ENCODE data around the gene PEX5L.

PEX5L gene

DNA sequence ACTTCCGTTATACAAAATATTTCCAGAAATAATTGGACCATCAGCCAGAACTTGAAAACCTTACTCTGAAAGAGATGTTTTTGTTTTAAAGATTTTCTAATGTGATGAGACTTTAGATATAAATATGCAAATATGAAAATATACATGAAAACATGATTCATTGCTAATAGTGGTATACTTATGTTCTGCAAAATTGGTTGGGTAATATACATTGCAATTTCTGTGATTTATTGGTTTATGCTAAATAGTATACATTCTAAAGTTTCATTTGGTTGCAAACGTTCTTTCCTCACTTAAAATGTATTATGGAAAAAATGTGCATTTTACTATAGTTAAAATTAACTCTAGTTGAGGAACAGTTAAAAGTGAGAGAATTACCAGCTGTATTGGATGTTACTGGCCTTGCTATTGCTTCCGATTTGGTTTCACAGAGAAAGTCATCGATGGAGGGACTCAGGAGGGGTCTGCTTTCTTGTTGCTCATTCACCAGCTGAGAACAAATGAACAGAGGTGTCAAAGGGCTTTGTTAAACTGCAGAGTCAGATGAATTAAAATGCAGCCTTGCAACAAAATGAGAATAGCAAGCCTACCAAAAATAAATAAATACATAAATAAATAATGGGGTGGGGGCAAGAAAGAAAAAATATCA, 149.3 kb downstream of the PEX5L start:
- DNase-seq: no peak

DNA sequence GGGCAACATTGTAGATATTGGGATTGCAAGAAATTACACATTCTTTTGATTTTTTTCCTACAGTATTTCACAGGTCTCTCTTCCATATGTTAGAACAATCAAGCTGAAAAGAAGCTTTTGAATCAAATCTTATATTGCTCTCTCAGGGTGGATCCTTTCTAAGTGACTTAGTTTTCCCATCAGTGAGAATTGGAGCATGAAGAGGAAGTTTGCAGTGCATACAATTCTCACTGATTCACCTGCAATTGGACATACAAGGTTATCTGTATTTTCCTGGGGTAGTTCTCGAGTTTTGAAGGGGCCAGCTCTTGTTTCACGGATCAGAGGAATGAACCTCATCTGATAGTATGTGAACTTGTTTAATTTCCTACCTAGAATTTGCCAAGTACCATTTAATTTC, 150.8 kb downstream of the PEX5L start:
- no peak for DNase-seq

DNA sequence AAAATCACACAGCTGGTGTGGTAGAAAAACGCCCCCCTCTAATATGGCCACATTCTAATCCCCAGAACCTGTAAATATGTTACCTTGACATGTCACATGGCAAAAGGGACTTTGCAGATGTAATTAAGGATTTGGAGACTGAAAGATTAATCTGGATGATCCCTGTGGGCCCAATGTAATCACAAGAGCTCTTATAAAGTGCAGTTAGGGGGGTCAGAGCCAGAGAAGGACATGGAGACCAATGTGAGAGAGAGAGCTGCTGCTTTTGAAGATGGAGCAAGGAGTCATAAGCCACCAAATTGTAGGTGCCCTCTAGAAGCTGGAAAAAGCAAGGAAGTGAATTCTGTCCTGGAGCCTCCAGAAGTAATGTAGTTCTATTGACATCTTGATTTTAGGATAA, 152.6 kb downstream of the PEX5L start:
- DNase-seq: no peak

DNA sequence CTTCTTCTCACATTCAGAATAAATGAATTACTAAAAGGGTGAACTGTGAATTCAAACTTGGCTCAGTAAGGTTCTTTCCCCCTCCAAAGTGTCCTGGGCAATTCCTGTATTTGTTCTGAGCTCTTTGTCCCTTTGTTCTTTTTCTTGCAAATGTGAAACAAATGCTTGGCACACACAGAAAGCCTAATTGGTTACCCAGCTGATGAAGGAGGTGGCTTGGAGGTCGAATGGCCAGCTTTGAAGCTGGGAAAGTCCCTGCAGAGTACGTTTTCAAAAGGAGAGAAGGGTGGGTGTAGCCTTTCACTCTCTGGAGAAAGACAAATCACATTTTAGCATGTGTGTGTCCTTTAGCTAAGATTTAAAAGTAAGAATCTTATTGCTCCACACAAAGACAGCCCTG, 154.4 kb downstream of the PEX5L start:
- no peak for DNase-seq

DNA sequence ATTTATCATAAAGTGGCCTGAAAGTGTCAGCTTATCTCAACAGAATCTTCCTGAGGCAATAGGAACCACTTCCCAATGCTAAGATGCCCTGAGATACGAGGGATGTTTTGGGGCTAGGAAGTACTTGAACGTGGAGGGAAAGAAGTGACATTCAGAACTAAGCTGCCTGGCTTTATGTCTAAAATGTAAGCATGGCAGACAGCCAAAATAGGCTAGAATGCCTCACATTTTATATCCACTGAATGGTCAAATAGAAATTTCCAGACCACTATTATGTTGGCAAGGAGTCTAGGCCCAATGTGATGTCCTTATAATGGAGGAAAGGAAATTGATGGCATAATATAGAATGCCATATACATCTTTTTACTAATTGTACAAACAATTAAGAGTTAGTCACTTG, 154.9 kb downstream of the PEX5L start:
- DNase-seq: no peak

DNA sequence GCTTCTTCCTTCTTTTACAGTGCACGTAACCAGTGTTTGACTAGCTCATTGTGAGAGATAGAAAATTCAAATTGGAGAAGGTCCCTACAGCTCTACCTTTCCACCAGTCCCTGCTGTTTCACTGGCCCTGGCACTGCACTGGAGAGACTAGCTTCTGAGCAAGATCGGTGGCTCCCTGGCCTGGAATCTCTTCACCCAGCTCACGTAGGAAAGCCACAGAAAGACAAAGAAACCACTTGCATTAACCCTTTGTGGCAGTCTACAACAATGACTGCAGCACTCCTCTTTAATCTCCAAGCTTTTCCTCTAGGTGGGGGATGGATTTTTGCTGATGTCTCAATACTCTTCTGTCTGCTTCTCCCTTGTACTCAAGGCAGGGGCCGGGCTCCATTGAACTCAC, 155.9 kb downstream of the PEX5L start:
- no peak for DNase-seq

DNA sequence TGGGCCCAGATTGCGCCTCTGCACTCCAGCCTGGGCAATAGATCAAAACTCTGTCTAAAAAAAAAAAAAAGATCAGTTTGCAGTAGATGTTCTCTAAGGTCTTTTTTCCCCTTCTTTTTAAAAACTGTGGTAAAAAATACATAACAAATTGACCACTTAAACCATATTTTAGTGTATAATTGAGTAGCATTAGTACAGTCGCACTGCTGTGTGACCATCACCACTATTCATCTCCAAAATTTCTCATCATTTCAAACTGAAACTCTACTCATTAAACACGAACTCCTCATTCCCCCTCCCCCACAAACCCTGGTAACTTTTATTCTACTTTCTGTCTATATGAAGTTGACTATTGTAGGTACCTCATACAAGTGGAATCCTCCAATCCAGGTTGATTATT, 160.3 kb downstream of the PEX5L start:
- DNase-seq: no peak

DNA sequence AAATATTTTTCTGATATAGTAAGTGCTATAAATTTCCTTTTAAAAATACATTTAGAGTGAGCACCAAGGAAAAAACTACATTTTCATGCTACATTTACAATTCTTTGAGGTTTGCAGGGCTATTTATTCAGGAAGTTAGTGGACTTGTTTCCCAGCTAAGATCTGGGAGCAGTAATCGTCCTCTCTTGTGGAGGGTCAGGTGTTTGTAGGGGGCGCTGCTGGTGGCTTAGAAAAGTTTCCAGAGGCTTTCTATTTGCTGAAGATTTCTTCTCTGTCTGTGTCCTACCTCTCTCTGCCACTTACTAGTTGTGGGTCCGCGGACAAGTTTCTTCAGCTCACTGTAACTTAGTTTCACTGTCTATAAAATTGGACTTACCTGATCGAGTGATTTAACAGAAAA, 163.9 kb downstream of the PEX5L start:
- no peak for DNase-seq

DNA sequence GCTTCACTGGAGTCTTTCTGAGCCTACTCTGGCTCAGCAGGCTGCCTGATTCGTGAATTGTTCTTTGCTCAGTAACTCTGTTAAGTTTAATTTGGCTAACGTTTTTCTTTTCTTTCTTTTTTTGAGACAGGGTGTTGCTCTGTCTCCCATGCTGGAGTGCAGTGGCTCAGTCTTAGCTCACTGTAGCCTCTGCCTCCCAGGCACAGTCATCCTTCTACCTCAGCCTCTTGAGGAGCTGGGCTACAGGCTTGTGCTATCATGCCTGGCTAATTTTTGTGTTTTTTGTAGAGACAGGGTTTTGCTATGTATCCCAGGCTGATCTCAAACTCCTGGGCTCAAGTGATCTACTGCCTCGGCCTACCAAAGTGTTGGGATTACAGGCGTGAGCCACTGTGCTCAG, 165.0 kb downstream of the PEX5L start:
- DNase-seq: no peak

DNA sequence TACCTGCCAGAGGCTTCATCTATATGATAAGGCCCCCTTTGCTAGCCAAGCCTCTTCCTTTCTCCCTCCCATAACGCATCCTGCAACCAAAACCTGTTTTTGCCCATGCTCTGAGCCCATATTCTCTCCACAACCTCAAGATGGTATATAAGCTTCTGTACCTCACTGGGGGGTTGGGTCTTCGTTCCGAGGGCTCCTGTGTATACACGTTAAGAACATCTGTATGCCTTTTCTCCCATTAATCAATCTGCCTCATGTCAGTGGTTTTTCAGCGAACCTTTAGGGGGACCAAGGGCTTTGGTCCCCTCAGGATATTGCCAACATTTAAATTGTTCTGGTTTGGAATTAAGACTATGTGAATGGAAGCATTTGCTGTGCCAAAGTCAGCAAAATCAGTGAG, 168.0 kb downstream of the PEX5L start:
- DNase-seq: no peak

DNA sequence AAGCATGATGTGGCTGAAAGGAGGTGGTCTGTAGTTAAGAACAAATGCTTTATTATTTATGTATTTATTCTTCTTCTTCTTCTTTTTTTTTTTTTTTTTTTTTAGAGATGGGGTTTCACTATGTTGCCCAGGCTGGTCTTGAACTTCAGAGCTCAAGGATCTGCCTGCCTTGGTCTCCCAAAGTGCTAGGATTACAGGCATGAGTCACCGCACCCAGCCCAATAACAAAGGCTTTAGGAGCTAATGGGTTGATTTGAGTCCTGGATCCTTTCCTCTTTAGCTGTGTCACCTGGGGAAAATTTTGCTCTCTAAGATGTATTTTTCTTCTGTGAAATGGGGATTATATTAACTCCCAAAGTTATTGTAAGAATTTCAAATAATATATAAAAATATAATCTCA, 168.8 kb downstream of the PEX5L start:
- DNase-seq: no peak

DNA sequence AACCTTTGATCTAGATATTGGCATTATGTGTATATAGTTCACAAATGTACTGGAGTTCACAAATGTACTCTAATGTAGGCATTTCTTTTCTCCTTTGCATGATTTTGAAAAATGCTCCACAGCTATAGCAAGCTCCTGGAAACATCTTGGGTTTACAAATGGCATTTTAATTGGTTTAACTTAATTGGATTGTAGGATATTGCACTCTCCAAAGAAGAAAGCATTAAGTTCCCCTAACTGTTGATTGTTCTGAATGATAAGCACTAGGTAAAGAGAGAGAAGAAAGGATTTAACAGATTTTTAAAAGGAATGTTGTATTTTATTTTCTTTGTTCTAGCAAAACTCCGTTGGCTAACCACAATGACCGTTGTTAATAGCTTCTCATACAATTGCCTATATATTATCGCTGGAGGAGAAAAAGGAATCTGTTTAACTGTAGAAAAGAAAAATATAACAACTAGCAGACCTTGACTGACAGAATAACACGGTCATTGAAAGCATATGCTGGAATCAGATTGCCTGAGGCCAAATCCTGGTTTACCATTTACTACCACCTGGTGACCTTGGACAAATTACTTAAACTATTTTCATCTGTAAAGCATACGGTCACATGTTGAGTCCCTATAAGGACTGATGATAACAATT, 170.8 kb downstream of the PEX5L start:
- no peak for DNase-seq

DNA sequence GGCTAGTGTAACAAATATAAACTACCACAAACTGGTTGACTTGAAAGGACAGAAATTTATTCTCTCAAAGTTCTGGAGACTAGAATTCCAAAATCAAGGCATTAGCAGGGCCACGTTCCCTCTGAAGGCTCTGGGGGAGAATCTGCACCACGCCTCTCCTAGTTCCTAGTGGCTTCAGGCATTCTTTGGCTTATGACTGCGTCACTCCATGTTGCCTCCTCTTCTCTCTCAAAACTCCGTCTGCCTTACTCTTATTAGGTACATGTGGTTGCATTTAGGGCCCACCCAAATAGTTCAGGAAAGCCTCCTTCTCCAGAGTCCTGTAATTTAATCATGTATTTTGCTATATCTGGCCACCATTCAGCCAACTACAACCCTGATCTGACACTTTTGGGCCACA, 174.8 kb downstream of the PEX5L start:
- no peak for DNase-seq

DNA sequence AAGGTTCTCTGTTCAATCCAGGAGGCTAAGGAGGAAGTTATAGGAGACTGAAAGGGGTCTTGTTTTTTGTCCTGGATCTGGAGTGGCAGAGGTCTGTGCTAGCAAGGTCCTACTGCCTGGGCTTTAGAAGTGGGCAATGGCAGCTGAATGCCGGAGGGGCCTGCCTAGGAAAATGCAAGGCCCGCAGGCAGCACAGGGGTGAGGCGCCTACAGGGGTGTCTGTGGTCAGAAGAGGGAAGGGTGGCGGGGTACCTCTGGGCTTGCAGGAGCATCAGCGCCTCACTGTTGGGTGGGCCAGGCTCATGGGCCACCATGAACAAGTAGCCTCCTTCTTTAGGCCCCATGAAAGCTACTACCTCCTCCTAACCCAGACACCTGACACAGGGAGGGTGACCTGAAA, 175.4 kb downstream of the PEX5L start:
- no peak for DNase-seq

DNA sequence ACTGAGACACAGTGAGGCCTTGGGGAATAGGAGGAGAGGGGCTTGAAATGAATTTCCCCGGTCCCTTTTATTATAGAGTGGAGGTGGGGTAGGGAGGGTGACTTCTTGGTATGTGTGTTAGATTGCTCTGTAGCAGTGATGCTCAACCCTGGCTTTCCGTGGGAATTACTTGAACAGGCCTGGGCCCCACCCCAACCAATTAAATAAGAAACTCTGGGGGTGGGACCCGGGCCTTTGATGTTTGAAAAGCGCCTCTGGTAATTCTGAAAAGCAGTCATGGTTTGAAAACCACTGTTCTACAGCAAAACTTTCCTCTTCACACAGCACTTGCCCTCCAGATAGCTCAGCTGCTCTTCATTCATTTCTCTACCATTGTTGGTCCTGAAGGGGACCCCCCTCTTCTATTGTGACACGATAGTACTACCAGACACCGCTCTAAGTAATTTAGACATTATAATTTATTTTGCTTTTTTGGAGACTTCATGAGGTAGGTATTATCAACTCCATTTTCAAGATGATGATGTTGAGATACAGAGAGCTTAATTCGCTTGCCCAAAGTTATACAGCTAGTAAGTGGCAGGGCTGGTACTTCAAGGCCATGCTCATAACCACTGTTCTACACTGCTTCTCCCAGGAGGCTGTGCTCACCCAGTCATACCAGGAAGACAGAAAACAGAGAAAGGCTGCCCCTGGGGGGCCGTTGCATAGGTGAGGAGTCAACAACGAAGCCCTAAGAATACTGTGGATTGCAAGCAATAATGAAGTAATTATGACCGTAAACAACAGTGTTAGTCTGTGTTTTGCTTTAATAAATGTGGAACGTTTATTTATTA, 176.2 kb downstream of the PEX5L start:
- DNase-seq: no peak

DNA sequence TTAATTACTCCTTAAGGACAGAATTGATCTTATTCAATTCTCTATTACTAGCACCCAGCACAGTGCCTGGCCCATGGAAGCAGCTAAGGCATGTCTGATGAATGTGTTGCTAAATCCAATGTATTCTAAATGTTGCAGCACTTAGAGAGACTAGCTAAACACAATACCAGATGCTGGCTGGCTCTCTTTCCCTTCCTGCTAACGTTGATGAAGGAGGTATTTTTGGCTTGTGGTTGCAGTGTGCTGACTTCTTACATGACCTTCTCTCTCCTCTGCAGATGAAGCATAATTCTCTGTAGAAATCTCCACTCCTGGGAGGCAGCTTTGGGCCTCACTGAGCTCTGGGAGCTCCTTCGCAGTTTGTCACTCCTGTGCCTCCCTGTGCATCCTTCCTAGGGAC, 183.6 kb downstream of the PEX5L start:
- DNase-seq: no peak

DNA sequence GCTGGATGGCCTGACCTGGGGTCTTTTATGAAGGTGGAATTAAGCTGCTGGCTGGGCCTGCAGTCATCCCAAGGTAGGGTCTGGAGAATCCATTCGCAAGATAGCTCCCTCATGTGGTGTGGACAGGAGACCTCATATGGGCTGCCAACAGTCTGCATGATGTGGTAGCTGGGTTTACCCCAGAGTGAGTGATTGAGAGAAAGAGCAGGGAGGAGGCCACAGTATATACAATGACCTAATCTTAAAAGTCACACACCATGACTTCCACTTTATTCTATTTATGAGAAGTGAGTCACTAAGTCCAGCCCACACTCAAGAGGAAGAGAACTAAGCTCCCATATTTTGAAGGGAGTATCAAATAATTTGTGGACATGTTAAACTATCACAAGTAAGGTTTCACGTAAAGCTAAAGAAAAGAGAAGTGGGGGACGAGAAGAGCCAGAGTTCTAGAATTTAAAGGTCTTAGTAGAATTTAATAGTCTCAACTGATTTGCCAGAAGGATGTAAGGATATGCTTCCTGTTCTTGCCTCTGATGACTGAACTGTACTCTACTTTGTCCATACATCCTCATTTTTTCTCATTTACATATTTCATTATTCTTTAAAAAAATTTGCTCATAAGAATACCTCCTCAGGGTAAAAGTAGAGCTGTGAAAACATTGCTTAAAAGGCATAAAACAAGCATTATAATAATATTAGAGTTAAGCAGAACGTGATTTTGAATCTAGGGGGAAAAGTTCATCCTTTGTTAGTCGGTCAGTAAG, 184.4 kb downstream of the PEX5L start:
- DNase-seq: no peak

DNA sequence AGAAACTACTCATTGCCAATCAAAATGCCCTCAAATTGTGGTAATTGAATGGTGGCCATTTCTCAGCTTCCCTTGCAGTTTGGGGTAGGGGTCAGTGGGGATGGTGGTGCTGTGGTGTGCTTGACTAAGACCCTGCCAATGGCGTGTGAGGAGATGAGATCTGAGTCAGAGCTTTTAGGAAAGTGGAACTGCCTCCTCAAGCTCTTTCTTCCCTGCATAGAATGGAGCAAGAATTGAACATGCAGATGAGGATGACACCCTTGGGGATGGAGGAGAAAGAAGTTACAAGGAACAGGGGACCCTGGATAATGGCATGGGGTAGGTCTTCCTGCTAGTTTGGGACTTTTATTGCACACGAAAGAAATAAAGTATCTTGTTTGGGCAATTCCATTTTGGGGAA, 188.0 kb downstream of the PEX5L start:
- DNase-seq: no peak

DNA sequence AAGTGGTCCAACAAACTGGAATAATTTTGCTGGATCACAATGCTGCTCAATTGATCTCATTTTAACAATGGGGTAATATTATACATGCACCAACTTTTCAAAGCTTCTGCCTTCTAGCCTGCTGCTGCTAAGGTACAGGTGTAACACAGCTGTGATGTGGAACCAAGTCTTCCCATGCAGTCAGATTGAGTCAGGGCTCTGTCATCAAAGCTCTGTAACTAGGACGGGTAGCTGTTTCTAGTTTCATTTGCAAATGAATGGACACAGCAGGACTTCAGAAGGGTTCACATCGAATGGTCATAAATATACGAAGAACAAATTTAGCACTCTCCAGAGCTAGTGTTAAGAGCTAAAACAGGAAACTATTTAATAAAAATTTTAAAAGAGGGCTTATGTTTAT, 194.7 kb downstream of the PEX5L start:
- no peak for DNase-seq

DNA sequence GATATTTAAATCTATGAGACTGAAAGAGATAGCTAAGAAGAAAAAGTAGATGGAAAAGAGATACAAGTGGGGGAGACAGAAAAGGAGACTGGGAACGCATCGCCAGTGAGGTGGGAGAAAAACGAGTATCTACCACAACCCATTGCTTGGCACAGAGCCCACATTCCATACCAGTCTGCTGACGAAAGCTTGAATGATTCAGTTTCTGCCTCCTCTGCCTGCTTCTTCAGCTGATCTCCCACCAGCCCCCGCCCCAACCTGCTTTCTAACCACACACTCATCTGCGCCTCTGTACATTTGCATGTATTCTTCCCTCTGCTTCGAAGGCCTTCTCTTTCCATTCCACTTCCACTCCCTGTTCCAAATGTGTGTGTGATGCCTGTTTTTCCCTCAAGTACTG, 195.8 kb downstream of the PEX5L start:
- no peak for DNase-seq

DNA sequence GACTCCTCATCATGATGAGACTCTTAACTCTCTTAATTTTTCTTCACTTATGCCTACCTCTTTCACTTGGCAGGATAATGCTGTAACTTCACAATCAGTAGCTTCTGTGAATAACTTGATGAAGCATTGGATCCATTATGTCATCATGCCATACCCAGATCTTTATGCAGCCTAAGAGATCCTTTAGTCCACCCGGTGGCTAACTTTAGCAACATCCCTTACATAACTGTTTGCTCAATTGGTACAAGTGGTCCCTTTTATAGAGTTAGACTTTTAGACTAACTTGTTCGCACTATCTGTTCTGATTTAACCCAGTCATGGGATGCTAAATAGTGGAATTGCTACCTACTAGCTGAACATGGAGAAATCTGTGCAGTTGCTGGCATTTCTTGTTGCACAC, 199.4 kb downstream of the PEX5L start:
- no peak for DNase-seq

DNA sequence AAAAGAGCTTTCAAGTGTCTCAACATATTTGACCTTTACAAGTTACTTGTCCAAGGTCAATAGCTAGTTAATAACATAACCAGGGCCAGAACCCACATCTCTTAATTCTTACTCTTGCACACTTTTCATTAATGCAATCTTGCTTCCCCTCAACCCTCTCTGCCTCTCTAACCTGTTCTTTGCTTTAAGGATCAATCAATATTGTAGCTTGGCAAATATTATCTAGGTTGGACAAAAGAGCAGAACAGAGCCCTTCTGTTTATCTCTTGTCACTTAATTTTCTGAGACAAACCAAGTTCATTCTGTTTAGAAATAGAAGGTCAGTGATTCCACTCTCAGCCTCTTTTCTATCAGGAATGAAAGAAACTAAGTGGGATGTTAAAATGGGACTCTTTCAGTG, 203.4 kb downstream of the PEX5L start:
- no peak for DNase-seq

DNA sequence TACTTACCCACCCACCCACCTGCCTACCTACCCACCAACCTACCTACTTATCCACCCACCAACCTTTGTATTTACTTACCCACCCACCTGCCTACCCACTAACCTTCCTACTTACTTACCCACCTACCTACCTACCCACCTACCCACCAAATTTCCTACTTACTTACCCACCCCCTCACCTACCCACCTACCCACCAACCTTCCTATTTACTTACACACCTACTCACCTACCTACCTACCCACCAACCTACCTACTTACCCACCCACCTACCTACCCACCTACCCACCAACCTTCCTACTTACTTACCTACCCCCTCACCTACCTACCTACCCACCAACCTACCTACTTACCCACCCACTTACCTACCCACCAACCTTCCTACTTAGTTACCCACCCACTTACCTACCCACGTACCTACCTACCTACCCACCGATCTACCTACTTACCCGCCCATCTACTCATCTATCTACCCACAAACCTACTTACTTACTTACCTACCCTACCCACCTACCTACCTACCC, 204.3 kb downstream of the PEX5L start:
- DNase-seq: no peak
